Stimulated activated CD4-positive, alpha-beta T cell treated with anti-CD3 and anti-CD28 coated beads, TNF-alpha, amount 100 ng/mL, for 4 hours (primary cell): ENCODE data around the gene TTC16.

Source experiments
- DNase-seq, 3 experiments: peaks; one replicate each; pipeline ENCODE4 v3.0.0-alpha.2; 2020; ENCODE audit warnings: low read depth in 3 of 3

The TTC16 gene

GRCh38 chr9:127697575-127697974 lies 18.3 kb upstream of the TTC16 start:
- no peak for DNase-seq

- no peak for DNase-seq
Measured at GRCh38 chr9:127698386-127698785, 17.5 kb upstream of the TTC16 start.

GRCh38 chr9:127698985-127699670 lies 16.8 kb upstream of the TTC16 start:
- peak; percentile 68 to 74 (median 73) for DNase-seq

GRCh38 chr9:127700140-127700539 lies 15.7 kb upstream of the TTC16 start:
- no peak for DNase-seq

GRCh38 chr9:127700594-127701255 lies 15.2 kb upstream of the TTC16 start:
- no peak for DNase-seq

- DNase-seq = no peak
Measured at GRCh38 chr9:127703289-127703946, 12.5 kb upstream of the TTC16 start.

GRCh38 chr9:127705577-127706379 lies 10.1 kb upstream of the TTC16 start:
- no peak for DNase-seq

GRCh38 chr9:127706836-127707241 lies 9.0 kb upstream of the TTC16 start, which contains the start of gene CFAP157:
CFAP157 (plus strand) TSS chr9:127706988; CDS start chr9:127707032, 44 bp downstream.
- DNase-seq = no peak

- no peak for DNase-seq
Measured at GRCh38 chr9:127707766-127708165, 8.1 kb upstream of the TTC16 start.

GRCh38 chr9:127708952-127709587 lies 6.8 kb upstream of the TTC16 start:
- DNase-seq = no peak

- DNase-seq = no peak
Measured at GRCh38 chr9:127710204-127710783, 5.6 kb upstream of the TTC16 start.

- DNase-seq = no peak
Measured at GRCh38 chr9:127711226-127711701, 4.6 kb upstream of the TTC16 start.

- no peak for DNase-seq
Measured at GRCh38 chr9:127711831-127712274, 4.0 kb upstream of the TTC16 start.

GRCh38 chr9:127712371-127712770 lies 3.5 kb upstream of the TTC16 start:
- DNase-seq = no peak

- DNase-seq = no peak
Measured at GRCh38 chr9:127712867-127713266, 3.0 kb upstream of the TTC16 start.

- DNase-seq = no peak
Measured at GRCh38 chr9:127714020-127714750, 1.7 kb upstream of the TTC16 start.

- DNase-seq = no peak
Measured at GRCh38 chr9:127714951-127715469, 869 bp upstream of the TTC16 start.

- DNase-seq = no peak
Measured at GRCh38 chr9:127716412-127716811, 533 bp downstream of the TTC16 start.

- no peak for DNase-seq
Measured at GRCh38 chr9:127717766-127718165, 1.9 kb downstream of the TTC16 start.
